ENCODE results near the gene MFSD2B.

Gene MFSD2B

GRCh38 chr2:24051833-24052232 is 41.9 kb downstream of the MFSD2B start:
- no peak for DNase-seq (ENCODE audit: low spot score)

DNA sequence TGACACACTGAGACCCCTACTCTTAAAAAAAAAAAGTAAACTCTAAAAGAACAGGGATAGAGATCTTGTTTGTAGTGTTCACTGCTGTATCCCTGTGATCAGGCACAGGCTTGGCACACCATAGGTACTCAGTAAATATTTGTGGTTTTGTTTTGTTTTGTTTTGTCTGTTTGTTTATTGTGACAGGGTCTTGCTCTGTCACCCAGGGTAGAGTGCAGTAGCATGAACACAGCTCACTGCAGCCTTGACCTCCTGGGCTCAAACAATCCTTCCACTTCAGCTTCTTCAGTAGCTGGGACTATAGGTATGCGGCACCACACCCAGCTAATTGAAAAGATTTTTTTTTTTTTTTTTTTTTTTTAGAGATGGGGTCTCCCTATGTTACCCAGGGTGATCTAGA is 43.1 kb downstream of the MFSD2B start:
- no peak for DNase-seq (ENCODE audit: low spot score)

- DNase-seq (ENCODE audit: low spot score): no peak
These were observed 44.6 kb downstream of the MFSD2B start for GRCh38 chr2:24054366-24055010.

- no peak for DNase-seq (ENCODE audit: low spot score)
These were observed 45.9 kb downstream of the MFSD2B start for GRCh38 chr2:24055750-24056149.

GRCh38 chr2:24058564-24059271 is 48.8 kb downstream of the MFSD2B start:
- DNase-seq (ENCODE audit: low spot score): no peak

DNA sequence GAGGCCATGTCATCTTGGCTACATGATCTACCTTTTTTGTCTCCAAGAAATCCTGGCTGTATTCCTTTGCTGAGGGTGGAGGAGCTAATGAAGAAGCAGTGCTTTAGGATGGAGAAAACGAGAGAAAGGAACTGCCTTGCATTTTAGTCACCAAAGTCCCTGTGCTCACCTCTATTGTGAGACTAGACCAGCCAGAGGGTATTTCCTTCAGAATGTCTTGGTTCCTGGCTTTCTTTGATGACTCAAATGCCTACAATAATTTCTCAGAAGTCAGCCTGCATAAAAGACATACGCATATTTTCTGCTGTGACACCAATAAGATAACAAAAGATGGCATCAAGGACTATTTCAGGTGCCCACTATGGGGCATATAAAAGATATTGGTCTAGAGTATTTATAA is 55.5 kb downstream of the MFSD2B start:
- DNase-seq (ENCODE audit: low spot score): no peak

- DNase-seq (ENCODE audit: low spot score): no peak
These were observed 62.4 kb downstream of the MFSD2B start for GRCh38 chr2:24072259-24072658.

DNA sequence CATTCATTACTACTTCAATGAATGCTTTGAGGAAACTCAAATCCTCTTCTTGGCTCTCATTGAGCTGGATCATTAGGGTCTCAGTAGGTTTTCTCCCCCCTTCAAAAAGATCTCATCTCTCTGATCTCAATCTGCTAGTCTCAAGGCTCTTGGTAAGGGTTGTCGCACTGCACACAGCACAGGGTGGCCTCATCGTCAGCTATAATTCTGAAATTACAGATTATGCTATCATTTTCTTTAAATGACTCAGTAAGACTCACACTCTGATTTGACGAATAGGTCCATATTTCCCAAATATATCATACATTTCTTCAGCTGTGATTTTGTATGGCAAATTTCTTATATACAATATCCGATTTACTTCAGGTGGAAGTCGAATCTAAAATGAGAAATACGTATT is 63.9 kb downstream of the MFSD2B start:
- DNase-seq (ENCODE audit: low spot score): no peak

- no peak for DNase-seq (ENCODE audit: low spot score)
These were observed 65.4 kb downstream of the MFSD2B start for GRCh38 chr2:24075259-24075658.

All from kidney tubule cell (primary cell).